GM10248 (cell line): ENCODE results near the gene GFOD1.

Source experiments
- CTCF ChIA-PET: fragments of 300-600 bp; sonication (Branson Sonifier 250); formaldehyde crosslinking; extraction: SDS; loops from one replicate; lab custom pipeline; 2021; ENCODE audit warnings: antibody characterized with exemption; lab: Yijun Ruan, JAX
- POLR2A ChIA-PET: fragments of 350-650 bp; sonication (Branson Sonifier 250); formaldehyde crosslinking; extraction: SDS; loops from one replicate; lab custom pipeline; 2020; ENCODE audit warnings: antibody characterized with exemption; lab: Yijun Ruan, JAX
- DNase-seq: peaks from one replicate; pipeline ENCODE4 v3.0.0; 2012; ENCODE audit errors: extremely low spot score
- CTCF ChIP-seq: IDR thresholded peaks from 2 replicates; pipeline ENCODE4 v1.5.1; 2012; ENCODE audit warnings: mild to moderate bottlenecking, low read depth; ENCODE audit errors: extremely low read depth, missing control alignments, control extremely low read depth

GFOD1 gene

DNA sequence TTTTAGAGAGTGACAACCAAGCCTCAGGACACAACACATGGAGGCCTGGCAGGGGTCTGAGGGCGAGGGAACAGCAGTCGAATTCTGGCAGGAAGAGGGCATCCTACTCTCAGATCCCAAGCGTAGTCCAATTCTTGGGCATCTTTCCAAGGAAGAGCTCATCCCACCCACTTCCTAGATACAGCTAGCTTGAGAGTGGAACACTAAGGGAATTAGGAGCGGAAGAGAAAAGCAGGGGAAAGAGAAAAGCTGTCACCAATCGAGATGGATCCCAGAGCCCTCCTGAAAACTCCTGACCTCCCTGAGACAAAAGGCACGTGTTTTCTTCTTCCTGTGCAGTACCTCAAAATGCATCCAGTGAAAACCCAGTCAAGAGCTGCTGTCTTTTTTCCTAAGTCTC, 67.1 kb downstream of the GFOD1 start:
- no peak for TF ChIP-seq CTCF
- ChIA-PET POLR2A (interaction anchor here (0.8 kb wide), 1 partner anchor 9 kb away, joined by 3 read pairs; no protein-coding TSS in a partner anchor), CTCF (interaction anchor here (1.1 to 3.3 kb wide), 3 partner anchors 9 to 37 kb away, joined by 3 to 14 read pairs (median 6); no protein-coding TSS in a partner anchor)
- no peak for DNase-seq

DNA sequence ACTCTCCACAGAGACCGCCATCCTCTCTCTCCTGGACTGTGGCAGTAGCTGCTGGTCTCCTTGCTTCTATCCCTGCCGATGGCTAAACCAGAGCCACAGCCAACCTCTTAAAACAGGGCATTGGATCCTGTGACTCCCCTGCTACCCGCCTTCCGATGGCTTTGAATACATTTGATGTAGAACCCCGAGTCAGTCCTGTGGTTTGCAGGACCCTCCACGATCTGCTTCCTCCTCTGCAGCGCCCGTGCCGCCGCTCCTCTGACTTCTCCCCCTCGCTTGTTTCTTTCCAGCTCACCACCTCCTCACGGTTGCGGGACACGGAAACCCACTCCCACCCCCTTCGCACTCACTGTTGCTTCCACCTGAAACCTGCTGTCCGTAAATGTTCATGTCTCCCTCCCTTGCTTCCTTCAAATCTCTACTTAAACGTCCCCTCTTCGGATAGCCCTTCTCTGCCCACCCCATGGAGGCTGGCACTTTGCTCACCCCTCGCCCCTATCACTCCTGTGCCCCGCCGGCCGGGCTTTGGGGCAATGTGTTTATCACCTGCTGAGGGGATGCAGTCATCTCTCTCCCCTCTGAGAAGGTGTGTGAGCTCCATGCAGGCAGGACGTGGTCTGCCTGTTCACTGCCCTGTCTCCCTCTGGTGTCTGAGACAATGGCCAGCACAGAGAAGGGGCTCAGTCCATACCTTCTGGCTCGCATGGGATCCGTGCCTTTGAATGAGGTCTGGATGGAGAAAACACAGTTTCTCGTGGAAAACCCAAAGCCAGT, 67.8 kb downstream of the GFOD1 start:
- ChIA-PET CTCF (interaction anchor here (0.6 to 3.3 kb wide), 4 partner anchors 9 to 36 kb away, joined by 3 to 14 read pairs (median 4); no protein-coding TSS in a partner anchor), POLR2A (no interaction called here)
- peak; percentile 4 for TF ChIP-seq CTCF

DNA sequence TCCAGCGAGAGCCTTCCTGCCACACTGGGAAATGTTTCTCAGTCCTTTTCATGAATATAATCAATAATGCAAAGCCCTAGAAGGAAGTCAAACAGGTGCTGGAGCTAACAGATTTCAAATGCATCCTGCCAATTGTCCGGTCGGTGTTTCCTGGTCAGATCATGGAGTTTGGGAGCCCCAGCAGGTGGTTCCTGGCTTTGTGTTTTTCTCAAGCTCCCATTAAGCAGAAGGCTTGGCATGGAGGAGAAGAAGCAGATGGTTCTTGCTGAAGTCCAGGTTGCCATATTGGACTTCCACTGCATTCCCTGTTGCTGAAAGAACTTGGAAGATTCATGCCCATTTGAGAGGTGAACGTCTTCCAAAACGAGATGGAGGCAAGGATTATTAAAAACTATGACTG, 68.6 kb downstream of the GFOD1 start:
- CTCF ChIA-PET: interaction anchor here (1.2 to 3.3 kb wide), 2 partner anchors 10 to 44 kb away, joined by 3 to 14 read pairs; no protein-coding TSS in a partner anchor
- no peak for DNase-seq
- no peak for TF ChIP-seq CTCF
- POLR2A ChIA-PET: no interaction called here

More for the DNA sequence above, 67.8 kb downstream of the GFOD1 start:
- DNase-seq: no peak

- no peak for TF ChIP-seq CTCF
- ChIA-PET CTCF (interaction anchor here (1.2 to 3.3 kb wide), 3 partner anchors 11 to 43 kb away, joined by 3 to 14 read pairs (median 3); no protein-coding TSS in a partner anchor), POLR2A (no interaction called here)
- DNase-seq: no peak
Measured at GRCh38 chr6:13417954-13418353, 69.4 kb downstream of the GFOD1 start.

DNA sequence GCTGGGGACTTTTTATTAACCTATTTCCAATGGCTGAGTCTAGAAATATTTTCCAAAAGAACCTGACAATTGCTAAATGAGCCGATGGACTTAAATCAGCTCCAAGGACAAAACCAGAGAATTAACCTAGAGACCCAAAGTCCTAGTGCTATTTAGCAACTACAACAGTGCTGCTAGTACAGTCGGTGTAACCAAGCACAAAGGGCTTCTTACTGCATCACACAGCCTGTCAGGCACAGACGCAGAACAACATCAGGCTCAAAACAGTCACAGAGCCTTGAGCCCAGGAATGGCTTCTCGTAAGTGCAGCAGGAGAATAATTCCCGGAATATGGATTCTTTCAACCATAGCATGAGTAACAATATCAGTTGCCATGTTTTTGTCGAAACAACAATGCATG, 70.0 kb downstream of the GFOD1 start:
- TF ChIP-seq CTCF: no peak
- ChIA-PET CTCF (interaction anchor here (1.1 to 1.2 kb wide), 3 partner anchors 10 to 37 kb away, joined by 3 to 4 read pairs (median 3); no protein-coding TSS in a partner anchor), POLR2A (no interaction called here)
- no peak for DNase-seq

GRCh38 chr6:13415283-13415682, 72.1 kb downstream of the GFOD1 start:
- POLR2A ChIA-PET: no interaction called here
- CTCF ChIA-PET: interaction anchor here (1.9 kb wide), 1 partner anchor 10 kb away, joined by 6 read pairs; no protein-coding TSS in a partner anchor
- no peak for TF ChIP-seq CTCF
- DNase-seq: no peak
